VCaP (cell line): Measurements from ENCODE around the gene MTERF4.

Experiments
- H3K27ac ChIP-seq: fragments of 450-650 bp; 2 replicates; pipeline ENCODE4 v1.5.1; 2017
- CTCF ChIP-seq: fragments of 450-650 bp; conservative IDR thresholded peaks from 2 replicates; pipeline ENCODE4 v1.5.1; 2017; ENCODE audit warnings: mild to moderate bottlenecking, moderate library complexity

Gene MTERF4

GRCh38 chr2:241091734-241092445 lies 10.2 kb downstream of the MTERF4 start:
- no peak for TF ChIP-seq CTCF
- H3K27ac ChIP-seq = peak overlapping the region; percentile 99

- TF ChIP-seq CTCF = no peak
- H3K27ac ChIP-seq = peak overlapping the region; percentile 99
These were observed 10.9 kb downstream of the MTERF4 start for GRCh38 chr2:241091201-241091600.

- peak overlapping the region; percentile 99; the same call in 1 of the 2 replicates for H3K27ac ChIP-seq
- TF ChIP-seq CTCF = no peak
These were observed 13.0 kb downstream of the MTERF4 start for GRCh38 chr2:241088791-241089732.

- peak overlapping the region; percentile 99; the same call in 1 of the 2 replicates for H3K27ac ChIP-seq
- TF ChIP-seq CTCF = no peak
These were observed 13.7 kb downstream of the MTERF4 start for GRCh38 chr2:241088376-241088775.

- peak overlapping the region; percentile 99; the same call in 1 of the 2 replicates for H3K27ac ChIP-seq
- no peak for TF ChIP-seq CTCF
These were observed 14.4 kb downstream of the MTERF4 start for GRCh38 chr2:241087420-241088268.

- no peak for TF ChIP-seq CTCF
- no peak overlapping the region for H3K27ac ChIP-seq
These were observed 17.1 kb downstream of the MTERF4 start for GRCh38 chr2:241084856-241085444.
